ENCODE measurements around the gene TRIP10.
"Not testable (repeated sequence)": the region's sequence is repeated elsewhere in the genome, so short reads cannot be mapped to it uniquely, and the experiment has no call there.

Gene TRIP10

DNA sequence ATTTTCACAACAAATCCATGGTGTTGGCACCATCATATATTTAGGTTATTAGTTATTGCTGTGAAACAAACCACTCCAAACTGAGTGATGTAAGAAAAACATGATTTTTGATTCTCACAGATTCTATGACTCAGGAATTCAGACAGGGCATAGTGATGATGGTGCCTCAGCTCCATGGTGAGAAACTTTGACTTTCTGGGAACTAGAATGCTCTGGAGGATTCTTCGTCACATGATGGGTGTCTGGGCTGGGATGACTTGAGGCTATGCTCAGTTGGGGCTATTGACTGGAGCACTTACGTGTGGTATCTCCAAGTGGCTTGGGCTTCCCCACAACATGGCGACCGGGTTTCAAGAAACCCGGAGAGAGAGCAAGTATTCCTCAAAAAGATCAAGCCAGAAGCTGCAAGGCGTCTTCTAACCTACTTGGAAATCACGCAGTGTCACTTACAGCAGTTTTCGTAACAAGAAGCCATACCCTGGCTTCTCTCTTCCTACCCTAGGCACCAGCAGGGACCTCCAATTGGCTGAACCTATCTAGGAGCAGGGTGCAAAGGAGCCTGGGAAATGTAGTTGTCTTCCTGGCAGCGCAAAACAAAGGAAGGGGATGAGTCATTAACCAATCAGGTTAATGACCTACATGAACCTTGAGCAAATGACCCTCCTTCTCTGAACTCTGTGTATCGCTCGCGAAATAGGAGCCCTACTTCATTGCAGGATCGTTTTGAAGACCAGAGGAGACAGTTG lies 55.4 kb downstream of the TRIP10 start:
- Histone ChIP-seq H2BK12ac (ENCODE audit: low read length in 2 of 2) (no peak overlapping the region), H2BK15ac (ENCODE audit: low read depth, poor library complexity, severe bottlenecking) (no peak overlapping the region), H3K36me3 (ENCODE audit: control insufficient read depth in 1 of 2, insufficient read depth in 2 of 2, low read depth in 1 of 2, low read length in 2 of 2) (no peaks in the 10 kb centered on the region), H2BK5ac (ENCODE audit: low read depth, low read length, poor library complexity, severe bottlenecking) (no peak overlapping the region), H2AK5ac (ENCODE audit: low read length, severe bottlenecking) (no peak overlapping the region), H2AFZ (ENCODE audit: low read depth, low read length) (no peak overlapping the region), H3K23ac (ENCODE audit: low read length in 2 of 2) (no peak overlapping the region), H3K79me1 (replicated peaks; ENCODE audit: low read length, poor library complexity, severe bottlenecking) (no peaks in the 10 kb centered on the region), H3K9me3 (ENCODE audit: control insufficient read depth, low read length) (peaks cover 4% of the 10 kb centered on the region), H3K4ac (ENCODE audit: low read depth in 1 of 2, low read length in 2 of 2) (no peak overlapping the region), H3K9ac (ENCODE audit: low read length) (no peak overlapping the region), H3K4me1 (ENCODE audit: control insufficient read depth, insufficient read depth, low read depth, low read length) (no peaks in the 10 kb centered on the region), H3K14ac (ENCODE audit: low read length in 2 of 2) (no peak overlapping the region), H4K8ac (ENCODE audit: low read length) (no peak overlapping the region), H2BK120ac (ENCODE audit: low read depth, low read length) (no peak overlapping the region), H3K4me3 (ENCODE audit: insufficient read depth in 1 of 2, low read depth in 1 of 2, low read length in 2 of 2) (no peak overlapping the region), H3K27ac (ENCODE audit: low read length, poor library complexity, severe bottlenecking) (no peak overlapping the region), H4K91ac (ENCODE audit: low read length) (no peak overlapping the region), H3K4me2 (ENCODE audit: low read length, poor library complexity, severe bottlenecking) (no peak overlapping the region), H3K18ac (ENCODE audit: low read depth in 1 of 2, low read length in 2 of 2) (no peak overlapping the region), H3K27me3 (ENCODE audit: control insufficient read depth in 1 of 2, insufficient read depth in 1 of 2, low read length in 2 of 2) (peaks cover 0 to 12% of the 10 kb centered on the region in 2 experiments)
- 87% methylated on average over 12 of the region's 13 CpGs for WGBS
- DNase-seq = no peak

DNA sequence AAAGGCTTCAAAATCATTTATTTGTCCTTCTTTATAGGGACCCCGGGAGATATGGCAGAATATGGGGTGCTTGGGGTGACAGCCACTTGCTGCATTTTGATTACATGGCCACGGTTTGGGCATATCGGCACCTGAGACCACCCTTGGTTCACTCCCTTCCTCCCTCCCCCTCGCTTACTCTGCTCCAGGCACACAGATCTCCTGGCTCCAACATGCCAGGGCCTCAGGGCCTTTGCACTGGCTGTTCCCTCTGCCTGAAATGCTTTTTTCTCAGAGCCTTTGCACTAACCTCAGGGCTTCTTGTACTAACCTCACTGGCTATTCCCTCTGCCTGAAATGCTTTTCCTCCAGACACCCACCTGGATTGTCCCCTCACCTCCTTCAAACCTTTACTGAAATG lies 56.8 kb downstream of the TRIP10 start:
- Histone ChIP-seq H3K27ac (ENCODE audit: low read length, poor library complexity, severe bottlenecking) (no peak overlapping the region), H3K4ac (ENCODE audit: low read depth in 1 of 2, low read length in 2 of 2) (no peak overlapping the region), H4K8ac (ENCODE audit: low read length) (no peak overlapping the region), H3K4me2 (ENCODE audit: low read length, poor library complexity, severe bottlenecking) (no peak overlapping the region), H3K9ac (ENCODE audit: low read length) (no peak overlapping the region), H3K23ac (ENCODE audit: low read length in 2 of 2) (no peak overlapping the region), H3K4me3 (ENCODE audit: insufficient read depth in 1 of 2, low read depth in 1 of 2, low read length in 2 of 2) (no peak overlapping the region), H3K4me1 (ENCODE audit: control insufficient read depth, insufficient read depth, low read depth, low read length) (peaks cover 3% of the 10 kb centered on the region), H3K18ac (ENCODE audit: low read depth in 1 of 2, low read length in 2 of 2) (no peak overlapping the region), H3K79me1 (replicated peaks; ENCODE audit: low read length, poor library complexity, severe bottlenecking) (no peaks in the 10 kb centered on the region), H4K91ac (ENCODE audit: low read length) (no peak overlapping the region), H3K36me3 (ENCODE audit: control insufficient read depth in 1 of 2, insufficient read depth in 2 of 2, low read depth in 1 of 2, low read length in 2 of 2) (no peaks in the 10 kb centered on the region), H2BK5ac (ENCODE audit: low read depth, low read length, poor library complexity, severe bottlenecking) (no peak overlapping the region), H2BK15ac (ENCODE audit: low read depth, poor library complexity, severe bottlenecking) (no peak overlapping the region), H2AK5ac (ENCODE audit: low read length, severe bottlenecking) (no peak overlapping the region), H2BK120ac (ENCODE audit: low read depth, low read length) (no peak overlapping the region), H2BK12ac (ENCODE audit: low read length in 2 of 2) (no peak overlapping the region), H3K27me3 (ENCODE audit: control insufficient read depth in 1 of 2, insufficient read depth in 1 of 2, low read length in 2 of 2) (peaks cover 0 to 5% of the 10 kb centered on the region in 2 experiments), H3K9me3 (ENCODE audit: control insufficient read depth, low read length) (peaks cover 4% of the 10 kb centered on the region), H2AFZ (ENCODE audit: low read depth, low read length) (no peak overlapping the region), H3K14ac (ENCODE audit: low read length in 2 of 2) (no peak overlapping the region)
- WGBS = 73% methylated on average over 4 of the region's 4 CpGs
- no peak for DNase-seq

DNA sequence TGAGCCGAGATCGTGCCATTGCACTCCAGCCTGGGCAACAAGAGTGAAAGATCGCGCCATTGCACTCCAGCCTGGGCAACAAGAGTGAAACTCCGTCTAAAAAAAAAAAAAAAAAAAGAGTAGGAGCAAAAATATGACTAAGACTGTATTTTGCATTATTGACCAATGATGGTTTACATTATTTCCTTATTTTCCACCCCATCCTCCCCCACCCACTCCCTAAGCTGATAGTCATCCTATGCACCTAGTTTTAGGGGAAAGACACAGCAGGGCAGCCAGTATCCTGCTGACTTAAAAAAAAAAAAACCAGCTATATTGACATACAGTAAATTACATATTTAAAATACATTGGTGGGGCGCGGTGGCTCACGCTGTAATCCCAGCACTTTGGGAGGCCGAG lies 58.2 kb downstream of the TRIP10 start:
- no peak overlapping the region for H2BK5ac ChIP-seq (ENCODE audit: low read depth, low read length, poor library complexity, severe bottlenecking)
- no peak for DNase-seq
- H4K91ac ChIP-seq (ENCODE audit: low read length) = no peak overlapping the region
- 90% methylated on average over 8 of the region's 9 CpGs for WGBS
- no peak overlapping the region for H3K14ac ChIP-seq (ENCODE audit: low read length in 2 of 2)
- H2BK120ac ChIP-seq (ENCODE audit: low read depth, low read length) = no peak overlapping the region
- H2BK15ac ChIP-seq (ENCODE audit: low read depth, poor library complexity, severe bottlenecking) = no peak overlapping the region
- no peak overlapping the region for H4K8ac ChIP-seq (ENCODE audit: low read length)
- no peak overlapping the region for H3K9ac ChIP-seq (ENCODE audit: low read length)
- no peak overlapping the region for H3K4me2 ChIP-seq (ENCODE audit: low read length, poor library complexity, severe bottlenecking)
- peaks cover 6% of the 10 kb centered on the region for H3K4me1 ChIP-seq (ENCODE audit: control insufficient read depth, insufficient read depth, low read depth, low read length)
- no peak overlapping the region for H3K4ac ChIP-seq (ENCODE audit: low read depth in 1 of 2, low read length in 2 of 2)
- peaks cover 0 to 3% of the 10 kb centered on the region in 2 experiments for H3K27me3 ChIP-seq (ENCODE audit: control insufficient read depth in 1 of 2, insufficient read depth in 1 of 2, low read length in 2 of 2)
- H2AFZ ChIP-seq (ENCODE audit: low read depth, low read length) = no peak overlapping the region
- H3K36me3 ChIP-seq (ENCODE audit: control insufficient read depth in 1 of 2, insufficient read depth in 2 of 2, low read depth in 1 of 2, low read length in 2 of 2) = no peaks in the 10 kb centered on the region
- no peak overlapping the region for H3K18ac ChIP-seq (ENCODE audit: low read depth in 1 of 2, low read length in 2 of 2)
- H3K27ac ChIP-seq (ENCODE audit: low read length, poor library complexity, severe bottlenecking) = no peak overlapping the region
- H2AK5ac ChIP-seq (ENCODE audit: low read length, severe bottlenecking) = no peak overlapping the region
- no peak overlapping the region for H3K4me3 ChIP-seq (ENCODE audit: insufficient read depth in 1 of 2, low read depth in 1 of 2, low read length in 2 of 2)
- H3K79me1 ChIP-seq (replicated peaks; ENCODE audit: low read length, poor library complexity, severe bottlenecking) = no peaks in the 10 kb centered on the region
- H3K9me3 ChIP-seq (ENCODE audit: control insufficient read depth, low read length) = peaks cover 4% of the 10 kb centered on the region
- H2BK12ac ChIP-seq (ENCODE audit: low read length in 2 of 2) = no peak overlapping the region
- no peak overlapping the region for H3K23ac ChIP-seq (ENCODE audit: low read length in 2 of 2)

DNA sequence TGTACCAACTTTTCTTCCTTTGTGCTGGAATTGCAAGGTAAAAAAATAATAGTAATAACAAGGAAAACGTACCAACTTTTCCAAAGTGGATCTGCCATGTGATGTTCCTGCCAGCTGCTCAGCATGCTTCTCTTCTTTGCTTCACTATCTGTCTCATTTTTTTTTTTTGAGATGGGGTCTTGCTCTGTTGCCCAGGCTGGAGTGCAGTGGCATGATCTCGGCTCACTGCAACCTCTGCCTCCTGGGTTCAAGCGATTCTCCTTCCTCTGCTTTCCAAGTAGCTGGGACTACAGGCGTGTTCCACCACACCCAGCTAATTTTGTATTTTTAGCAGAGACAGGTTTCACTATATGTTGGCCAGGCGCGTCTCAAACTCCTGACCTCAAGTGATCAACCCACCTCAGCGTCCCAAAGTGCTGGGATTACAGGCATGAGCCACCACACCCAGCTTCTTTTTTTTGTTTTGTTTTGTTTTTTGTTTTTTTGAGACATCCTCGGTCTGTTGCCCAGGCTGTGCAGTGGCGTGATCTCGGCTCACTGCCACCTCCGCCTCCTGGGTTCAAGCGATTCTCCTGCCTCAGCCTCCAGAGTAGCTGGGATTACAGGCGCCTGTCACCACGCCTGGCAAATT lies 60.8 kb downstream of the TRIP10 start:
- not testable (repeated sequence) for H2AFZ ChIP-seq (ENCODE audit: low read depth, low read length); H4K91ac ChIP-seq (ENCODE audit: low read length); H3K4me1 ChIP-seq (ENCODE audit: control insufficient read depth, insufficient read depth, low read depth, low read length); H2BK12ac ChIP-seq (ENCODE audit: low read length in 2 of 2); H2BK5ac ChIP-seq (ENCODE audit: low read depth, low read length, poor library complexity, severe bottlenecking); H3K4me3 ChIP-seq (ENCODE audit: insufficient read depth in 1 of 2, low read depth in 1 of 2, low read length in 2 of 2); H3K4ac ChIP-seq (ENCODE audit: low read depth in 1 of 2, low read length in 2 of 2); H2BK120ac ChIP-seq (ENCODE audit: low read depth, low read length); H3K14ac ChIP-seq (ENCODE audit: low read length in 2 of 2); H3K18ac ChIP-seq (ENCODE audit: low read depth in 1 of 2, low read length in 2 of 2); H3K36me3 ChIP-seq (ENCODE audit: control insufficient read depth in 1 of 2, insufficient read depth in 2 of 2, low read depth in 1 of 2, low read length in 2 of 2); H3K23ac ChIP-seq (ENCODE audit: low read length in 2 of 2); H3K27ac ChIP-seq (ENCODE audit: low read length, poor library complexity, severe bottlenecking); H2AK5ac ChIP-seq (ENCODE audit: low read length, severe bottlenecking); H4K8ac ChIP-seq (ENCODE audit: low read length); H3K9ac ChIP-seq (ENCODE audit: low read length); H3K79me1 ChIP-seq (replicated peaks; ENCODE audit: low read length, poor library complexity, severe bottlenecking); H2BK15ac ChIP-seq (ENCODE audit: low read depth, poor library complexity, severe bottlenecking); H3K4me2 ChIP-seq (ENCODE audit: low read length, poor library complexity, severe bottlenecking); H3K9me3 ChIP-seq (ENCODE audit: control insufficient read depth, low read length); DNase-seq
- H3K27me3 ChIP-seq (ENCODE audit: control insufficient read depth in 1 of 2, insufficient read depth in 1 of 2, low read length in 2 of 2) = peaks cover 0 to 11% of the 10 kb centered on the region in 2 experiments
- 76% methylated on average over 13 of the region's 14 CpGs for WGBS

Measured in mesenchymal stem cell (in vitro differentiated cells and primary cell).